HepG2 (cell line): ENCODE data around the gene CMTM1. TPM values are rescaled to one million over a fixed set of nuclear protein-coding genes. Genes with fewer than 3 reads are reported as not detected.

Source experiments
- AGO1 ChIP-seq: fragments of 200-400 bp; formaldehyde crosslinking; IDR thresholded peaks from 2 replicates; pipeline ENCODE4 v1.6.1; 2017; ENCODE audit warnings: mild to moderate bottlenecking, low read depth, low read length, moderate library complexity; ENCODE audit not compliant: poor library complexity, severe bottlenecking
- FOXP1 ChIP-seq, 2 experiments: fragments of 450-650 bp in 1 of 2; IDR thresholded peaks; 2 replicates each; pipeline ENCODE4 v1.6.1; 2017 to 2018; ENCODE audit warnings: antibody characterized with exemption in 1 of 2
- KDM1A ChIP-seq: IDR thresholded peaks from 2 replicates; pipeline ENCODE4 v1.6.1; 2016; ENCODE audit warnings: missing compliant biosample characterization
- NCOR1 ChIP-seq: fragments of 200-600 bp; sonication (generic); IDR thresholded peaks from 2 replicates; pipeline ENCODE4 v1.7.0; 2017; ENCODE audit warnings: antibody characterized with exemption, low read length, borderline replicate concordance
- PPARG ChIP-seq: conservative IDR thresholded peaks from 2 replicates; pipeline ENCODE4 v1.6.1; 2016; ENCODE audit warnings: missing biosample characterization, missing genetic modification reagents
- RELA ChIP-seq: sonication (generic); formaldehyde crosslinking; IDR thresholded peaks from 2 replicates; pipeline ENCODE4 v1.4.0; 2020; ENCODE audit warnings: missing genetic modification reagents
- REPIN1 ChIP-seq: sonication (generic); formaldehyde crosslinking; IDR thresholded peaks from 2 replicates; pipeline ENCODE4 v1.8.0; 2022; ENCODE audit warnings: missing genetic modification reagents, low read depth, mild to moderate bottlenecking, borderline replicate concordance
- RFX1 ChIP-seq: fragments of 450-650 bp; IDR thresholded peaks from 2 replicates; pipeline ENCODE4 v1.6.1; 2017
- RXRB ChIP-seq: IDR thresholded peaks from 2 replicates; pipeline ENCODE4 v1.6.1; 2016; ENCODE audit warnings: borderline replicate concordance, missing genetic modification reagents, missing compliant biosample characterization
- SOX6 ChIP-seq, 2 experiments: fragments of 450-650 bp in 1 of 2; sonication (generic) in 1 of 2; formaldehyde crosslinking in 1 of 2; IDR thresholded peaks; 2 replicates each; pipeline versions ENCODE4 v1.4.0 to v1.6.1; 2017 to 2020; ENCODE audit warnings: antibody characterized with exemption in 1 of 2, mild to moderate bottlenecking in 1 of 2, missing genetic modification reagents in 1 of 2
- SP4 ChIP-seq: sonication (generic); formaldehyde crosslinking; IDR thresholded peaks from 2 replicates; pipeline ENCODE4 v1.8.1; 2023; ENCODE audit warnings: mild to moderate bottlenecking, missing genetic modification reagents
- TEAD3 ChIP-seq: optimal IDR thresholded peaks from 2 replicates; pipeline ENCODE3; 2016; ENCODE audit warnings: borderline replicate concordance
- TOPORS ChIP-seq: sonication (generic); formaldehyde crosslinking; IDR thresholded peaks from 2 replicates; pipeline ENCODE4 v1.8.0; 2023; ENCODE audit warnings: mild to moderate bottlenecking, missing genetic modification reagents
- ZNF362 ChIP-seq: sonication (generic); formaldehyde crosslinking; IDR thresholded peaks from 2 replicates; pipeline ENCODE4 v1.4.0; 2020; ENCODE audit warnings: missing genetic modification reagents, mild to moderate bottlenecking, borderline replicate concordance
- ZNF546 ChIP-seq: sonication (generic); formaldehyde crosslinking; conservative IDR thresholded peaks from 2 replicates; pipeline ENCODE4 v1.8.1; 2023; ENCODE audit warnings: mild to moderate bottlenecking, missing genetic modification reagents
- ZNF75D ChIP-seq: sonication (generic); formaldehyde crosslinking; IDR thresholded peaks from 2 replicates; pipeline ENCODE4 v1.8.1; 2023; ENCODE audit warnings: missing genetic modification reagents, mild to moderate bottlenecking, borderline replicate concordance
- ZNF782 ChIP-seq: sonication (generic); formaldehyde crosslinking; IDR thresholded peaks from 2 replicates; pipeline ENCODE4 v1.4.0; 2020; ENCODE audit warnings: missing genetic modification reagents, mild to moderate bottlenecking, borderline replicate concordance
- polyA plus RNA-seq, 8 experiments: library from polyadenylated mRNA; depleted of rRNA in 3 of 8; stranded (reverse) in 7 of 8; unstranded in 1 of 8; fragments of >200 nt; fragmentation: Illumina TruSeq in 4 of 8; extraction: Trizol in 4 of 8; gene quantifications; 2 replicates each; pipeline versions ENCODE4 v1.2.1 to v1.2.3, GENCODE V29; 2011 to 2016; ENCODE audit warnings: low read depth in 4 of 8, missing spikeins in 1 of 8, mixed read lengths in 1 of 8; ENCODE audit not compliant: insufficient read depth in 1 of 8
- total RNA-seq, 5 experiments: library from RNA; depleted of rRNA; stranded (reverse); fragments of >200 nt; fragmentation: Illumina TruSeq; extraction: Trizol; gene quantifications; 2 replicates each; pipeline ENCODE4 v1.2.3, GENCODE V29; 2016; ENCODE audit warnings: low read depth in 1 of 5
- TF ChIP-seq, protein P1 (sequence below): sonication (generic); formaldehyde crosslinking; IDR thresholded peaks from 2 replicates; pipeline ENCODE4 v1.5.0; 2020; ENCODE audit warnings: mild to moderate bottlenecking, missing genetic modification reagents
- TF ChIP-seq, protein P2 (sequence below): sonication (generic); formaldehyde crosslinking; conservative IDR thresholded peaks from 2 replicates; pipeline ENCODE4 v1.4.0; 2020; ENCODE audit warnings: missing genetic modification reagents
- TF ChIP-seq, protein P3 (sequence below): sonication (generic); formaldehyde crosslinking; IDR thresholded peaks from 2 replicates; pipeline ENCODE4 v1.5.0; 2020; ENCODE audit warnings: mild to moderate bottlenecking, missing genetic modification reagents, borderline replicate concordance

CMTM1 gene
- total and polyA plus RNA-seq, 2 of the 13 experiments (the other 11 are each of a cell fraction or from before 2014, with no cell fraction given) = 1.7 to 2.9 TPM

DNA sequence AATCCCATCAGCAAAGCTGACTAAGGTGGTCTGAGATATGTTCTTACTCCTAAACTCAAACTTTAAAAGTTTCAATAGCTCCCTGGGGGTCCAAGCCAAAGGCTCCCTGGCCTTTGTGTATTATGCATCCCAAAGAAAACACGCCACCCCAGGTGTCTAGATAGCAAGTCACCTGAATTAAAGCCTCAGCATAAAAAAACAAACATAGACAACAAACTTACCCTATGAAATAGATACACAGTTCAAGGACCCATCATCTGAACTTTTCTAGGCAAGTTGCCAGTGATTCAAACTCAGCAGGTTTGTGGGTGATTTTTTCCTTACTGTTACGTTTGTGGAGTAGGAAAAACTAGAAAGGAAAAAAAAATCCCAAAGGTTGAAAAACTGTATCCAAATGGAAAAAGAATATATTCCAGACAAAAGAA is 50.8 kb downstream of the CMTM1 start (continued):
- TF ChIP-seq, protein P1, sequence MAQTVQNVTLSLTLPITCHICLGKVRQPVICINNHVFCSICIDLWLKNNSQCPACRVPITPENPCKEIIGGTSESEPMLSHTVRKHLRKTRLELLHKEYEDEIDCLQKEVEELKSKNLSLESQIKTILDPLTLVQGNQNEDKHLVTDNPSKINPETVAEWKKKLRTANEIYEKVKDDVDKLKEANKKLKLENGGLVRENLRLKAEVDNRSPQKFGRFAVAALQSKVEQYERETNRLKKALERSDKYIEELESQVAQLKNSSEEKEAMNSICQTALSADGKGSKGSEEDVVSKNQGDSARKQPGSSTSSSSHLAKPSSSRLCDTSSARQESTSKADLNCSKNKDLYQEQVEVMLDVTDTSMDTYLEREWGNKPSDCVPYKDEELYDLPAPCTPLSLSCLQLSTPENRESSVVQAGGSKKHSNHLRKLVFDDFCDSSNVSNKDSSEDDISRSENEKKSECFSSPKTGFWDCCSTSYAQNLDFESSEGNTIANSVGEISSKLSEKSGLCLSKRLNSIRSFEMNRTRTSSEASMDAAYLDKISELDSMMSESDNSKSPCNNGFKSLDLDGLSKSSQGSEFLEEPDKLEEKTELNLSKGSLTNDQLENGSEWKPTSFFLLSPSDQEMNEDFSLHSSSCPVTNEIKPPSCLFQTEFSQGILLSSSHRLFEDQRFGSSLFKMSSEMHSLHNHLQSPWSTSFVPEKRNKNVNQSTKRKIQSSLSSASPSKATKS = no peak
- 0 out of 2 replicates have a peak, but pooled peaks have one; percentile 9 for TF ChIP-seq FOXP1 (IDR thresholded peaks at IDR 0.05)
- peak; percentile 81 for TF ChIP-seq FOXP1 (CRISPR knock-in tag; IDR thresholded peaks at IDR 0.05)
- no peak for TF ChIP-seq TEAD3
- peak; percentile 27; the same call in 1 of the 2 replicates for TF ChIP-seq ZNF362 (CRISPR knock-in tag)
- TF ChIP-seq NCOR1 = 0 out of 2 replicates have a peak, but pooled peaks have one; percentile 52
- TF ChIP-seq ZNF782 (CRISPR knock-in tag) = no peak
- no peak for TF ChIP-seq TOPORS
- no peak for TF ChIP-seq KDM1A
- peak; percentile 79 for TF ChIP-seq PPARG (CRISPR knock-in tag)
- peak; percentile 73; the same call in 1 of the 2 replicates for TF ChIP-seq REPIN1 (CRISPR knock-in tag)
- no peak for TF ChIP-seq RFX1
- no peak for TF ChIP-seq SOX6 (IDR thresholded peaks at IDR 0.05)
- TF ChIP-seq SOX6 (CRISPR knock-in tag; IDR thresholded peaks at IDR 0.05) = peak; percentile 9; the same call in 1 of the 2 replicates
- TF ChIP-seq AGO1 = no peak
- TF ChIP-seq RELA (CRISPR knock-in tag) = no peak
- no peak for TF ChIP-seq SP4 (CRISPR knock-in tag)
- TF ChIP-seq ZNF546 (CRISPR knock-in tag) = no peak
- TF ChIP-seq, protein P2, sequence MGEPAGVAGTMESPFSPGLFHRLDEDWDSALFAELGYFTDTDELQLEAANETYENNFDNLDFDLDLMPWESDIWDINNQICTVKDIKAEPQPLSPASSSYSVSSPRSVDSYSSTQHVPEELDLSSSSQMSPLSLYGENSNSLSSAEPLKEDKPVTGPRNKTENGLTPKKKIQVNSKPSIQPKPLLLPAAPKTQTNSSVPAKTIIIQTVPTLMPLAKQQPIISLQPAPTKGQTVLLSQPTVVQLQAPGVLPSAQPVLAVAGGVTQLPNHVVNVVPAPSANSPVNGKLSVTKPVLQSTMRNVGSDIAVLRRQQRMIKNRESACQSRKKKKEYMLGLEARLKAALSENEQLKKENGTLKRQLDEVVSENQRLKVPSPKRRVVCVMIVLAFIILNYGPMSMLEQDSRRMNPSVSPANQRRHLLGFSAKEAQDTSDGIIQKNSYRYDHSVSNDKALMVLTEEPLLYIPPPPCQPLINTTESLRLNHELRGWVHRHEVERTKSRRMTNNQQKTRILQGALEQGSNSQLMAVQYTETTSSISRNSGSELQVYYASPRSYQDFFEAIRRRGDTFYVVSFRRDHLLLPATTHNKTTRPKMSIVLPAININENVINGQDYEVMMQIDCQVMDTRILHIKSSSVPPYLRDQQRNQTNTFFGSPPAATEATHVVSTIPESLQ = no peak
- TF ChIP-seq ZNF75D (CRISPR knock-in tag) = no peak
- TF ChIP-seq, protein P3, sequence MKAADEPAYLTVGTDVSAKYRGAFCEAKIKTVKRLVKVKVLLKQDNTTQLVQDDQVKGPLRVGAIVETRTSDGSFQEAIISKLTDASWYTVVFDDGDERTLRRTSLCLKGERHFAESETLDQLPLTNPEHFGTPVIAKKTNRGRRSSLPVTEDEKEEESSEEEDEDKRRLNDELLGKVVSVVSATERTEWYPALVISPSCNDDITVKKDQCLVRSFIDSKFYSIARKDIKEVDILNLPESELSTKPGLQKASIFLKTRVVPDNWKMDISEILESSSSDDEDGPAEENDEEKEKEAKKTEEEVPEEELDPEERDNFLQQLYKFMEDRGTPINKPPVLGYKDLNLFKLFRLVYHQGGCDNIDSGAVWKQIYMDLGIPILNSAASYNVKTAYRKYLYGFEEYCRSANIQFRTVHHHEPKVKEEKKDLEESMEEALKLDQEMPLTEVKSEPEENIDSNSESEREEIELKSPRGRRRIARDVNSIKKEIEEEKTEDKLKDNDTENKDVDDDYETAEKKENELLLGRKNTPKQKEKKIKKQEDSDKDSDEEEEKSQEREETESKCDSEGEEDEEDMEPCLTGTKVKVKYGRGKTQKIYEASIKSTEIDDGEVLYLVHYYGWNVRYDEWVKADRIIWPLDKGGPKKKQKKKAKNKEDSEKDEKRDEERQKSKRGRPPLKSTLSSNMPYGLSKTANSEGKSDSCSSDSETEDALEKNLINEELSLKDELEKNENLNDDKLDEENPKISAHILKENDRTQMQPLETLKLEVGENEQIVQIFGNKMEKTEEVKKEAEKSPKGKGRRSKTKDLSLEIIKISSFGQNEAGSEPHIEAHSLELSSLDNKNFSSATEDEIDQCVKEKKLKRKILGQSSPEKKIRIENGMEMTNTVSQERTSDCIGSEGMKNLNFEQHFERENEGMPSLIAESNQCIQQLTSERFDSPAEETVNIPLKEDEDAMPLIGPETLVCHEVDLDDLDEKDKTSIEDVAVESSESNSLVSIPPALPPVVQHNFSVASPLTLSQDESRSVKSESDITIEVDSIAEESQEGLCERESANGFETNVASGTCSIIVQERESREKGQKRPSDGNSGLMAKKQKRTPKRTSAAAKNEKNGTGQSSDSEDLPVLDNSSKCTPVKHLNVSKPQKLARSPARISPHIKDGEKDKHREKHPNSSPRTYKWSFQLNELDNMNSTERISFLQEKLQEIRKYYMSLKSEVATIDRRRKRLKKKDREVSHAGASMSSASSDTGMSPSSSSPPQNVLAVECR (CRISPR knock-in tag) = no peak
- TF ChIP-seq RXRB (CRISPR knock-in tag) = peak; percentile 46; the same call in 1 of the 2 replicates
